SH-SY5Y (cell line): ENCODE results near the gene ACBD6.

Experiments used
- GATA2 ChIP-seq: IDR thresholded peaks from 2 replicates; pipeline ENCODE4 v1.6.1; 2011; ENCODE audit warnings: mild to moderate bottlenecking, low read depth, low read length
- GATA3 ChIP-seq: IDR thresholded peaks from 2 replicates; pipeline ENCODE4 v1.6.1; 2011; ENCODE audit warnings: low read depth, mild to moderate bottlenecking, low read length, moderate library complexity

Gene ACBD6

GRCh38 chr1:180533266-180533987 lies 31.1 kb upstream of the ACBD6 start:
- TF ChIP-seq GATA3 (no peak), GATA2 (no peak)

DNA sequence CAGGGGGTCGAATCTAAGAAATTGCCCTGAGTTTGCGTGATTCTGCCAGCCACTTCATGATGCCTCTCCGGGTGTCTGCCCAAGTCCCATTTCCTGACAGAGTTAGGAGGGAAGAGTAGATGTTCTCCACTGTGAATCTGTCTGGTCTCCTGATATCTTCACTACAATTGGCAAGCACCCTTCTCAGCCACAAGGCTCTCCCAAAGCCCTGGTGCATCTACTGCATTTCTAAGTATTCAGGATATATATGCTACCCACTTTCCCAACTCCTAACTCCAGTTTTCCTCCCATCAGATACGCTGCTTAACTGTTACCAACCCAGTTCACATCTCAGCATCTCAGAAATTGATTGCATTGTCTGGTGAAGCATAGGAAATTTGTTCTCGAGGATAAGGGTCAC lies 30.5 kb upstream of the ACBD6 start:
- TF ChIP-seq GATA2 (no peak), GATA3 (no peak)

- TF ChIP-seq GATA2 (no peak), GATA3 (no peak)
Measured at GRCh38 chr1:180530501-180530900, 28.1 kb upstream of the ACBD6 start.

- TF ChIP-seq GATA3 (no peak), GATA2 (no peak)
Measured at GRCh38 chr1:180528868-180529470, 26.6 kb upstream of the ACBD6 start.

- TF ChIP-seq GATA2 (no peak), GATA3 (no peak)
Measured at GRCh38 chr1:180527101-180527669, 24.8 kb upstream of the ACBD6 start.

- TF ChIP-seq GATA2 (0 out of 2 replicates have a peak, but pooled peaks have one; percentile 9), GATA3 (no peak)
Measured at GRCh38 chr1:180525715-180526039, 23.3 kb upstream of the ACBD6 start.

- TF ChIP-seq GATA2 (no peak), GATA3 (no peak)
Measured at GRCh38 chr1:180524915-180525714, 22.7 kb upstream of the ACBD6 start.

DNA sequence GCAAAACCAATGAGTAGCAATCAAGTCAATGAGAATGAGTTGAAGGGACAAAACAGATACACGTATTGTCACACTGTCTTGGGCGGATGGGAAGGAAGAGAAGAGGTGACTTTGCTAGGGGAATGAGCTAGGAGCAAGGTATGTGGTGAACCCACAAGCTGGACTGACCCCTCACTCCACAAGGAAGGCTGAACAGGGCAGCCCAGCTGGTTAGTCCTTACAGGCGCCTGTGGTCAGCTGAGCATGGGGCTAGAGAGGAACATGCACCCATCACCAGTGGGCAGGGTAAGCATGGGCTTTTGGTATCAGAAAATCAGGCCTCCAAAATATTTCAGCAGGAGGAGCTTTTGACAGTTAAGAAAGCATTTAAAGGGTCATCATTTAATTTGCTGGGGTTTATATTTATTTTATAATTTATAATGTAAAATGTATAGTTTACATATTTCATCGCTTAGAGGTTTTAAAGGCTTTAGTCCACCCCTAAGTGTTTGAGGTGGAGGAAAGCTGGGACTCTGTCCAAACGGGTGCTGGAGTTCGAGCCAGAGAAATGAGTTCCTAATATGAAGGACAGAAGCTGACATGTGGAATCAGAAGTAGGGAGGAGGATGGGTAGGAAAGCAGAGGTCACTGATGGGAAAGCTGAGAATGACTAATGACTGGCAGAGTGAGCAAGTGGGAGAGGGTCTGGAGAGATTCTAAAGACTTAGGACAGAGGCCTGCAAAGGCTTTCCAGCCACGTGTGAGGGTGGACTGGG lies 22.0 kb upstream of the ACBD6 start:
- TF ChIP-seq GATA3 (no peak), GATA2 (no peak)

- TF ChIP-seq GATA2 (no peak), GATA3 (no peak)
Measured at GRCh38 chr1:180522213-180522515, 19.8 kb upstream of the ACBD6 start.

DNA sequence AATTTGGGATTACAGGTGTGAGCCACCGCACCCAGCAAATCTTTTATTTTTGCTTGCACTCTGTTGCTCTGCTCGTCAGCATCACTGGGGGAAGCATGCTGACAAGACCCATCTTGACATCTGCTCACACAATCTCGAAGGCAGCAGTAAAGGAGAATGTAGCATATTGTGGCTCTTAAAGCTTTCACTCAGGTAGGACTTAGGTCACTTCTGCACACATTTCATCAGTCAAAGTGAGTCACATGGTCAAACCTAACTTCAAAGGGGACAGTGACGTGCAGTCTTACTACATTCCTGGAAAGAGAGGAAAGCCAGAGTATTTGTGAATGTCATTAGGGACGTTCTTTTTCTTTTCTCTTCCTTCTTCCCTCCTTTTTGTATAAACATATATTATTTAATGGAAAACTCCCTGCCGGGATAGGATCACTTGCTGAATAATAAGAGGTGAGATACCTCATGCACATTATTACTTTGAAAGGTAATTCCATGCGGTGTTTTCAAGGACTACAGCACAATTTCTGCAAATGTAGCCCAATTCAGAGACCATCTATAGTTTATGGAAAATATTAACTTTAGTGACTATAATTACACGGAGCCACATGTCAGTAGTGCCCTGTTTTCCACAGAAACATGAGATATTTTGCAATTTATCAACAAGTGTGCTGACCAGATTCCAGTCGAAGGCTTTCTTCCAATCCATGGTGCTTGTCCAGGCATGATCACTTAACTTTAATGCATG lies 19.3 kb upstream of the ACBD6 start:
- TF ChIP-seq GATA2 = no peak
- no peak for TF ChIP-seq GATA3

DNA sequence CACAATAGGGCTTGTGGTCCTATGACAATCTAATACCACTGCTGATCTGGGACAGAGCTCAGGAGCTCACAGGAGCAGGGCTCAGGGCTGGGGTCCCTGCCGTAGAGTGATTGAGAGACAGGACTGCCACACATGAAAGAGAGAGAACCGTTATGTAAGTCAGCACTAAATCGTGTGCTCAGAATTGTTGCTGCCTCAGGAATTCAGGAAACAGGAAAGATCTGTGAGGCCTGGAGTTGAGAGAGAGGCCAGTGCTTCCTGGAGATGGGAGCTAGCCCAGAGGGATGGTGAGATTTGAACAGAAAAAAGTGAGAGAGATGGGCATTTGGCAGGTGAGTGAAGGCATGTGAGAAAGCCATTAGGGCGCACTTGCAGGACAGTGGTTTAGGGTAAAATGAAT lies 17.5 kb upstream of the ACBD6 start:
- TF ChIP-seq GATA2 = no peak
- no peak for TF ChIP-seq GATA3

- TF ChIP-seq GATA3 (no peak), GATA2 (no peak)
Measured at GRCh38 chr1:180515857-180516388, 13.5 kb upstream of the ACBD6 start.

DNA sequence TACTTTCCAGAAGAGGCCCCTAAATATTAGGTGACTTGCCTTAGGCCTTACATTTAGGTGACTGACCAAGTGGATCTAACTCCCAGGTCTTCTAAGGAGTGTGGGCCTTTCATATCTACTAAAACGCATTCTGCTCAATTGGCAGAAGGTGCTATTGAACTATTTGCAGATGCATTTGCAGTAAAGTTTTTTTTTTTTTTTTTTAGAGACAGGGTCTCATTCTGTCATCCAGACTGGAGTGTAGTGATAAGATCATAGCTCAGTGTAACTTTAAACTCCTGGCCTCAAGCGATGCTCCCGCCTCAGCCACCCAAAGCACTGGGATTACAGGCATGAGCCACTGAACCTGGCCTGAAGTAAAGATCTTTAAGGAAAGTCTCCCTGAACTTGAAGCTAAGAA lies 13.0 kb upstream of the ACBD6 start:
- TF ChIP-seq GATA2 = no peak
- peak; percentile 36; the same call in 1 of the 2 replicates for TF ChIP-seq GATA3
